ENCODE measurements around the gene CLCN4.

Gene CLCN4

DNA sequence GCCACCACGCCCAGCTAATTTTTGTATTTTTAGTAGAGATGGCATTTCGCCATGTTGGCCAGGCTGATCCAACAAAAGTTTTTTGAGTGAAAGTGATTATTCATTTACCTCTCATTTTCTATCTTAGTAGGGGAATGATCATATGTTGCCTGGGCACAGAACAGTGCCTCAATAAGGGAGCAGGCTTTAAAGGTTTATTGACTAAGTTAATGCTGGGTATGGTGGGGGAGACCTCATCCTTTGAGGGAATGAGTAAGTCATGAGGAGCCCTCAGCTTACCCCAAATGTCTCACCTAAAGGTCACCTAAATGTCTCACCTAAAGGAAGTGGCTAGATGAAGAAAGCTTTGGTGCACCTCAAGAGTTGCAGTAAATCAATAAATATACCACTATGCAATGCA lies 109.0 kb downstream of the CLCN4 start:
- H3K27ac ChIP-seq (ENCODE audit: low read depth, low read length, severe bottlenecking): no peak overlapping the region
- H3K9me3 ChIP-seq (ENCODE audit: control insufficient read depth, low read length): no peaks in the 10 kb centered on the region
- WGBS, 2 experiments (ENCODE audit: insufficient coverage in 2 of 2): no CpG with 5 or more reads among the region's 2 CpGs
- H3K36me3 ChIP-seq (ENCODE audit: control insufficient read depth, insufficient read depth, low read length): no peaks in the 10 kb centered on the region
- no peak overlapping the region for H3K4me3 ChIP-seq (ENCODE audit: extremely low read depth, insufficient read depth, low read length, poor library complexity, severe bottlenecking)
- H3K4me1 ChIP-seq (ENCODE audit: control insufficient read depth, insufficient read depth, low read length, poor library complexity, severe bottlenecking): no peaks in the 10 kb centered on the region

DNA sequence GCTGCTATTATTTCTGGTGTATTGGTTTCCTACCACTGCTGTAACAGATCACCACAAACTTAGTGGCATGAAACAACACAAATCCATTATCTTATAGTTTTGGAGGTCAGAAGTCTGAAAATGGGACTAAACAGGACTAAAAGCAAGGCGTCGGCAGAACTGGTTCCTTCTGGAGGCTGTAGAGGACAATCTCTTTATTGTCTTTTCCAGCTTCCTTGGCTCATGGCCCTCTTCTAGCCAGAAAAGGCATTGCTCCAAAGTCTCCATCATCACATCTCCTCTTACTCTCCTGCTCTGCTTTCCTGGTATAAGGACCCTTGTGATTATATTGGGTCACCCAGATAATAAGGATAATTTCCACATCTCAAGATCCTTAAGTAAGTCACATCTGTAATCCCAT lies 121.9 kb downstream of the CLCN4 start:
- no peak overlapping the region for H3K4me3 ChIP-seq (ENCODE audit: extremely low read depth, insufficient read depth, low read length, poor library complexity, severe bottlenecking)
- H3K9me3 ChIP-seq (ENCODE audit: control insufficient read depth, low read length): no peaks in the 10 kb centered on the region
- H3K4me1 ChIP-seq (ENCODE audit: control insufficient read depth, insufficient read depth, low read length, poor library complexity, severe bottlenecking): no peaks in the 10 kb centered on the region
- WGBS, 2 experiments (ENCODE audit: insufficient coverage in 2 of 2): 100% methylated on average over 2 of the region's 2 CpGs; no CpG with 5 or more reads in 1 of the 2 experiments
- H3K36me3 ChIP-seq (ENCODE audit: control insufficient read depth, insufficient read depth, low read length): no peaks in the 10 kb centered on the region
- no peak overlapping the region for H3K27ac ChIP-seq (ENCODE audit: low read depth, low read length, severe bottlenecking)

DNA sequence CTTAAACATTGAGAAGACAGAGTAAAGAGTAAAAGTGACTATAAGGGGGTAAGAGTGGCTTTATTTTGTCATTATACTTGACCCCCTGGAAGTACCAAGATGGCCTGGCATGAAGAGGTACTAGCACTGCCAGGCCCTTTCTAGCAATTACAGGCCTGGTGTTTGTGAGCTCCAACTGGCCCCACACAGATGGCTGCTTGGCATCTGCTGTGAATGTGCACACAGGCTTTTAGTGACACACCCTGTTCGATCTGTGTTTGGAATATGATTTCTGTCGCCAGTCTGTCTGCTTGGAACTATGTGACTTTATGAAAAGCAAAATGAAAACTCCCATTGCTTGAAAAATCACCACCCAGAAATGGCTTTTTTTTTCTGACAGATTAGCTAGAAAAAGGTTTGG lies 123.3 kb downstream of the CLCN4 start:
- no peak overlapping the region for H3K4me3 ChIP-seq (ENCODE audit: extremely low read depth, insufficient read depth, low read length, poor library complexity, severe bottlenecking)
- H3K4me1 ChIP-seq (ENCODE audit: control insufficient read depth, insufficient read depth, low read length, poor library complexity, severe bottlenecking): no peaks in the 10 kb centered on the region
- H3K27ac ChIP-seq (ENCODE audit: low read depth, low read length, severe bottlenecking): no peak overlapping the region
- H3K36me3 ChIP-seq (ENCODE audit: control insufficient read depth, insufficient read depth, low read length): no peaks in the 10 kb centered on the region
- H3K9me3 ChIP-seq (ENCODE audit: control insufficient read depth, low read length): no peaks in the 10 kb centered on the region
- 60 to 100% methylated on average over 1 of the region's 2 CpGs for WGBS, 2 experiments (ENCODE audit: insufficient coverage in 2 of 2)

DNA sequence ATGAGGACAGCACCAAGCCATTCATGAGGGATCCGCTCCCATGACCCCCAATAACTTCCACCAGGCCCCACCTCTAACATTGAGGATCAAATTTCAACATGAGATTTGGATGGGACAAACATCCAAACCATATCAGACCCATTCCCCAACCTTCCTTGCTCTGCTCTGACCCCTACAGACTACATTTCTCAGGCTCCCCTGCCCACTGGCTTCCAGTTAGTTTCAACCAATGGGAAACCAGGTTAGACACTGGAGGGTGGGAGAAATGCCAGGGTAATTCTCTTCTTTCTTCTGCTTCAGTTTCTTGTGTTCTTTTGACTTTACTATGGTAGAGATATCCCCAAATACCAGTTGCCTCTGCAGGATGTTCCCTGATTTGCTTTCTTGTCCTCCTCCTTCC lies 125.7 kb downstream of the CLCN4 start:
- no peaks in the 10 kb centered on the region for H3K36me3 ChIP-seq (ENCODE audit: control insufficient read depth, insufficient read depth, low read length)
- H3K4me3 ChIP-seq (ENCODE audit: extremely low read depth, insufficient read depth, low read length, poor library complexity, severe bottlenecking): no peak overlapping the region
- H3K27ac ChIP-seq (ENCODE audit: low read depth, low read length, severe bottlenecking): no peak overlapping the region
- no peaks in the 10 kb centered on the region for H3K4me1 ChIP-seq (ENCODE audit: control insufficient read depth, insufficient read depth, low read length, poor library complexity, severe bottlenecking)
- no peaks in the 10 kb centered on the region for H3K9me3 ChIP-seq (ENCODE audit: control insufficient read depth, low read length)
- 100% methylated on average over 1 of the region's 1 CpG; no CpG with 5 or more reads in 1 of the 2 experiments for WGBS, 2 experiments (ENCODE audit: insufficient coverage in 2 of 2)

DNA sequence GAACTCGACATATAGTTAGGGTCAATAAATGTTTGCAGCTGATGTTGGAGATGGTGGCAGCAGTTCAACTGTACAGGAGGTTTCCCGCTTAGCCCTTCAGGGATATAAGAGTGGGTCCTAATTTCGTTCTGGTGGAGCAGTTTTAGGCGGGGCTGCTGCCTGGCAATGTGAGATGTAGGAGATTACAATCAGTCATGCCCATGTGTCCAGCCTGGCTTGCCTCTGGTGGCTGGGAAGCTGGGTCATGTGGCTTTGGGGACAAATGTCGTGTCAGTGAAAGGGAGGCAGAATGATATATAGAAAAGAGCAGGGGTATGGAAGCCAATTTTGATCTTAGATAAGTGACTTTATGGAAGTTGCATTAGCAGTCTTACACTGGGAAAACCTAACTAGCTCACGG lies 129.4 kb downstream of the CLCN4 start:
- H3K36me3 ChIP-seq (ENCODE audit: control insufficient read depth, insufficient read depth, low read length): no peaks in the 10 kb centered on the region
- no peak overlapping the region for H3K4me3 ChIP-seq (ENCODE audit: extremely low read depth, insufficient read depth, low read length, poor library complexity, severe bottlenecking)
- no peak overlapping the region for H3K27ac ChIP-seq (ENCODE audit: low read depth, low read length, severe bottlenecking)
- 84 to 93% methylated on average over 2 to 3 of the region's 6 CpGs for WGBS, 2 experiments (ENCODE audit: insufficient coverage in 2 of 2)
- H3K4me1 ChIP-seq (ENCODE audit: control insufficient read depth, insufficient read depth, low read length, poor library complexity, severe bottlenecking): no peaks in the 10 kb centered on the region
- H3K9me3 ChIP-seq (ENCODE audit: control insufficient read depth, low read length): no peaks in the 10 kb centered on the region
